Tibial nerve (tissue), 4 donors: Measurements from ENCODE around the gene MYPN. TPM values are rescaled to one million over a fixed set of nuclear protein-coding genes. Genes with fewer than 3 reads are reported as not detected.

Experiments used
- DNase-seq, 2 donors: peaks; one replicate each; pipeline ENCODE4 v3.0.0-alpha.2; 2019; ENCODE audit warnings: low spot score in 2 of 2
- H3K27ac ChIP-seq, 4 donors: fragments of 200-600 bp; sonication (generic) in 3 of 4; one replicate each; pipeline ENCODE4 v1.5.1; 2017 to 2019; ENCODE audit warnings: mild to moderate bottlenecking in 1 of 4
- H3K27me3 ChIP-seq, 2 donors: fragments of 200-600 bp; sonication (generic) in 1 of 2; one replicate each; pipeline versions ENCODE4 v1.5.1 to v1.6.0; 2017 to 2019
- H3K36me3 ChIP-seq, 3 donors: fragments of 200-600 bp; sonication (generic); one replicate each; pipeline ENCODE4 v1.5.1; 2018 to 2019
- H3K4me1 ChIP-seq, 4 donors: fragments of 200-600 bp; sonication (generic) in 3 of 4; one replicate each; pipeline ENCODE4 v1.5.1; 2017 to 2019
- H3K4me3 ChIP-seq, 4 donors: fragments of 200-600 bp; sonication (generic) in 3 of 4; one replicate each; pipeline ENCODE4 v1.5.1; 2017 to 2019; ENCODE audit warnings: mild to moderate bottlenecking in 1 of 4, moderate library complexity in 1 of 4
- H3K9me3 ChIP-seq, 4 donors: fragments of 200-600 bp; sonication (generic) in 3 of 4; one replicate each; pipeline ENCODE4 v1.5.1; 2017 to 2019
- EP300 ChIP-seq, 2 donors: sonication (generic); formaldehyde crosslinking; IDR thresholded peaks; one replicate each; pipeline ENCODE4 v1.6.1; 2017; ENCODE audit warnings: antibody characterized with exemption in 2 of 2, mild to moderate bottlenecking in 1 of 2
- POLR2A ChIP-seq, 2 donors: fragments of 450-650 bp; IDR thresholded peaks; one replicate each; pipeline ENCODE4 v1.6.1; 2017; ENCODE audit warnings: antibody characterized with exemption in 2 of 2, mild to moderate bottlenecking in 2 of 2, moderate library complexity in 2 of 2
- WGBS, 2 donors: methylation state at CpG; one replicate each; pipeline ENCODE4 v1.1.5; 2018; 5-methylcytosine and 5-hydroxymethylcytosine counted together
- total RNA-seq, 4 donors: library from RNA; depleted of rRNA; stranded (reverse); fragments of >200 nt; gene quantifications; one replicate each; pipeline ENCODE4 v1.1.0, GENCODE V29; 2016
- TF ChIP-seq, protein P1 (sequence below), 5 experiments: fragments of 200-600 bp in 3 of 5; fragments of 450-650 bp in 2 of 5; sonication (generic) in 3 of 5; IDR thresholded peaks; one replicate each; pipeline ENCODE4 v1.5.1; 2016 to 2019; ENCODE audit warnings: antibody characterized with exemption in 5 of 5, mild to moderate bottlenecking in 3 of 5, moderate library complexity in 2 of 5

Gene MYPN
- total RNA-seq, 4 donors from 2014 or later, result not detected

GRCh38 chr10:68095153-68095552, 14.1 kb upstream of the MYPN start:
- WGBS, 2 donors, result 77 to 84% methylated on average over 2 of the region's 2 CpGs
- Histone ChIP-seq H3K4me1 (no peaks in the 10 kb centered on the region), H3K9me3 (no peaks in the 10 kb centered on the region), H3K27me3 (no peaks in the 10 kb centered on the region), H3K36me3 (no peaks in the 10 kb centered on the region), H3K27ac (no peak overlapping the region), H3K4me3 (no peak overlapping the region)
- no peak for DNase-seq
- no peak for TF ChIP-seq EP300 (IDR thresholded peaks at IDR 0.05)

DNA sequence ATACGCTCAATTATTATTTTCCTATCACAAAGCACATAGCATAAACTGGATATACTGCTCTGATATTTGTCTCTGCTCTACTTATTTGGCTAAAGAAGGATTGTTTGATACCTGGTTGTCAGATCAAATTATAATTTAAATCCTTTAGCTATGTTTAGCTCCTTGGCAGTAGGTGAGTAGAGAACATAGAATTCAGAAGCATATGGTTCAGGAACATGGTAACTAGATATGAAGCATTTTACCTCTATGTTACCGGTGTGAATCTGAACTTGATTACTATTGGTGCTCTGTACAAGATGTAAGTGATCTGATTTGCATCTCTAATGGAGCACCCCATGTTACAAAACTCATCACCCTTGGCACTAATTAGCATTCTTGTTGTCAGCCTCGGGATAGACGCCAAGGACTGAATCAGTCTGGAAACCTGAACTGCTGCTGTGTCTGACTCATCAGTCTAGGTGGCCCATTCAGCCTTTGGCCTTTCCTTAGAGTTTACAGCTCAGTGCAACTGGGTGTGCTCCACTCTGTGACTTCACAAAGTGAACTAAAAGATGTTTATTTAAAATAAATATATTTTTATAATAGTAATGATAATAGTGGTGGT, 12.3 kb upstream of the MYPN start:
- no peak for TF ChIP-seq POLR2A (IDR thresholded peaks at IDR 0.05)
- TF ChIP-seq EP300 (IDR thresholded peaks at IDR 0.05), result no peak
- TF ChIP-seq, protein P1, sequence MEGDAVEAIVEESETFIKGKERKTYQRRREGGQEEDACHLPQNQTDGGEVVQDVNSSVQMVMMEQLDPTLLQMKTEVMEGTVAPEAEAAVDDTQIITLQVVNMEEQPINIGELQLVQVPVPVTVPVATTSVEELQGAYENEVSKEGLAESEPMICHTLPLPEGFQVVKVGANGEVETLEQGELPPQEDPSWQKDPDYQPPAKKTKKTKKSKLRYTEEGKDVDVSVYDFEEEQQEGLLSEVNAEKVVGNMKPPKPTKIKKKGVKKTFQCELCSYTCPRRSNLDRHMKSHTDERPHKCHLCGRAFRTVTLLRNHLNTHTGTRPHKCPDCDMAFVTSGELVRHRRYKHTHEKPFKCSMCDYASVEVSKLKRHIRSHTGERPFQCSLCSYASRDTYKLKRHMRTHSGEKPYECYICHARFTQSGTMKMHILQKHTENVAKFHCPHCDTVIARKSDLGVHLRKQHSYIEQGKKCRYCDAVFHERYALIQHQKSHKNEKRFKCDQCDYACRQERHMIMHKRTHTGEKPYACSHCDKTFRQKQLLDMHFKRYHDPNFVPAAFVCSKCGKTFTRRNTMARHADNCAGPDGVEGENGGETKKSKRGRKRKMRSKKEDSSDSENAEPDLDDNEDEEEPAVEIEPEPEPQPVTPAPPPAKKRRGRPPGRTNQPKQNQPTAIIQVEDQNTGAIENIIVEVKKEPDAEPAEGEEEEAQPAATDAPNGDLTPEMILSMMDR (IDR thresholded peaks at IDR 0.05), result no peak
- no peak overlapping the region for H3K4me3 ChIP-seq
- H3K27me3 ChIP-seq, result no peaks in the 10 kb centered on the region
- H3K9me3 ChIP-seq, result no peaks in the 10 kb centered on the region
- H3K27ac ChIP-seq, result no peak overlapping the region
- 44 to 52% methylated on average over 4 of the region's 4 CpGs for WGBS, 2 donors
- no peaks in the 10 kb centered on the region for H3K4me1 ChIP-seq
- no peaks in the 10 kb centered on the region for H3K36me3 ChIP-seq
- no peak for DNase-seq

DNA sequence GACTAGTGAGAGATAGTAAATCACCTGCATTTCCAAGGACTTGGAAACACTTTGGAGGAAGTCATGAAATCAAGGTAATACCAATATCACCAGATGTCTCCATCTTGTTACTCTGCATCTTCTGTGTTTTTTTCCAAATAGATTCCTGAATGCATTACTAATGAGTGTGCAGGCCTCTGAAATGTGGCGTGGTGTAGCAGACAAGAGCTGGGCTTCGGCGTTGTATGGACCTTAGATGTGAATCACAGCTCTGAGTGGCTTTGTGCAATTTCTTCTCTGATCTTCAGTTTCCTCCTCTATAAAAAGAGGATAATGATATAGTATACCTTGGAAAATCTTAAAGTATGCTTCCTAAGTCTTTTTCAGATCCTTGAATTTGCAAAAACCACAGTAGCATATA, 9.6 kb upstream of the MYPN start:
- H3K27ac ChIP-seq, result no peak overlapping the region
- no peaks in the 10 kb centered on the region for H3K27me3 ChIP-seq
- H3K4me3 ChIP-seq, result no peak overlapping the region
- no peaks in the 10 kb centered on the region for H3K9me3 ChIP-seq
- DNase-seq, result no peak
- H3K4me1 ChIP-seq, result no peaks in the 10 kb centered on the region
- 92 to 98% methylated on average over 3 of the region's 3 CpGs for WGBS, 2 donors
- no peak for TF ChIP-seq POLR2A (IDR thresholded peaks at IDR 0.05)
- H3K36me3 ChIP-seq, result no peaks in the 10 kb centered on the region

DNA sequence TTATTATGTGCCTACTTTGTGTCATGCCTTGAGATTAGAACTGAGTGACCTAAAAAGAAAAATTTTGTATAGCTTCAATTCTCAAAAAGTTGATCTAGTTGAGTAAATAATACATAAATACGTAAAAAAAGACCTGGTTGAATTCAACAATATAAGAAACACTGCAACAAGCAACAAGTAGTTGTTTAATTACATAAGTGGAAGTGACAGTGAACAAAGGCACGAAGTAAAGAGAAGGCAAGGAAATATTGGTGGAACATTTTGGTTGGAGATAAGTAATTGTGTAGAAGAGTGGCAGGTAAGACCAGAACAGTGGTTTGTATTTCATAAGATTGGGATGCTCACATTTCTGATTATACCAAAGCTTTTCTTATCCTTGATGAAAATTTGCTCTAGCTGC, 8.2 kb upstream of the MYPN start:
- H3K36me3 ChIP-seq, result no peaks in the 10 kb centered on the region
- DNase-seq, result no peak
- no peaks in the 10 kb centered on the region for H3K9me3 ChIP-seq
- no peak overlapping the region for H3K27ac ChIP-seq
- H3K4me1 ChIP-seq, result no peaks in the 10 kb centered on the region
- H3K4me3 ChIP-seq, result no peak overlapping the region
- 90 to 91% methylated on average over 2 of the region's 2 CpGs for WGBS, 2 donors
- no peak for TF ChIP-seq EP300 (IDR thresholded peaks at IDR 0.05)
- TF ChIP-seq, protein P1 (IDR thresholded peaks at IDR 0.05), result no peak
- no peak for TF ChIP-seq POLR2A (IDR thresholded peaks at IDR 0.05)
- no peaks in the 10 kb centered on the region for H3K27me3 ChIP-seq

GRCh38 chr10:68103261-68103878, 5.9 kb upstream of the MYPN start:
- no peak overlapping the region for H3K4me3 ChIP-seq
- WGBS, 2 donors, result 85 to 92% methylated on average over 4 of the region's 4 CpGs
- no peaks in the 10 kb centered on the region for H3K4me1 ChIP-seq
- H3K9me3 ChIP-seq, result no peaks in the 10 kb centered on the region
- no peak for TF ChIP-seq EP300 (IDR thresholded peaks at IDR 0.05)
- TF ChIP-seq, protein P1 (IDR thresholded peaks at IDR 0.05), result no peak
- TF ChIP-seq POLR2A (IDR thresholded peaks at IDR 0.05), result no peak
- H3K36me3 ChIP-seq, result no peaks in the 10 kb centered on the region
- no peak for DNase-seq
- no peak overlapping the region for H3K27ac ChIP-seq
- no peaks in the 10 kb centered on the region for H3K27me3 ChIP-seq

- Histone ChIP-seq H3K27me3 (no peaks in the 10 kb centered on the region), H3K27ac (no peak overlapping the region), H3K9me3 (no peaks in the 10 kb centered on the region), H3K4me1 (no peaks in the 10 kb centered on the region), H3K36me3 (no peaks in the 10 kb centered on the region), H3K4me3 (no peak overlapping the region)
- TF ChIP-seq, protein P1 (IDR thresholded peaks at IDR 0.05), result no peak
- TF ChIP-seq POLR2A (IDR thresholded peaks at IDR 0.05), result no peak
- TF ChIP-seq EP300 (IDR thresholded peaks at IDR 0.05), result no peak
- 91 to 95% methylated on average over 3 of the region's 3 CpGs for WGBS, 2 donors
- DNase-seq, result no peak
These were observed 5.4 kb upstream of the MYPN start for GRCh38 chr10:68103901-68104300.
